ENCODE data around the gene IL11RA.

The IL11RA gene

GRCh38 chr9:34688329-34689115 lies 36.5 kb downstream of the IL11RA start:
- DNase-seq: no peak

GRCh38 chr9:34689116-34689470 lies 37.1 kb downstream of the IL11RA start:
- no peak for DNase-seq

- no peak for DNase-seq
These were observed 37.5 kb downstream of the IL11RA start for GRCh38 chr9:34689512-34689911.

- no peak for DNase-seq
These were observed 39.3 kb downstream of the IL11RA start, which contains the start of gene CCL19 for GRCh38 chr9:34690983-34691935. TSS of gene CCL19 (minus strand) at chr9:34691276. CDS start at chr9:34691139, 137 bp downstream.

GRCh38 chr9:34691936-34692315 lies 39.9 kb downstream of the IL11RA start:
- DNase-seq: no peak

- no peak for DNase-seq
These were observed 41.6 kb downstream of the IL11RA start for GRCh38 chr9:34693560-34693959.

GRCh38 chr9:34694811-34695210 lies 42.8 kb downstream of the IL11RA start:
- no peak for DNase-seq

GRCh38 chr9:34701023-34701768 lies 49.2 kb downstream of the IL11RA start:
- DNase-seq: peak; percentile 20

- DNase-seq: peak; percentile 44
These were observed 50.1 kb downstream of the IL11RA start for GRCh38 chr9:34701769-34702736.

- DNase-seq: no peak
These were observed 55.1 kb downstream of the IL11RA start for GRCh38 chr9:34707130-34707529.

GRCh38 chr9:34709196-34709978 lies 57.4 kb downstream of the IL11RA start:
- no peak for DNase-seq

GRCh38 chr9:34710023-34710422 lies 58.0 kb downstream of the IL11RA start, which contains the start of gene CCL21:
TSS of gene CCL21 (minus strand) at chr9:34710136. CDS start at chr9:34710066, 70 bp downstream.
- no peak for DNase-seq
